H9 (cell line): Measurements from ENCODE around the gene ADCY5. TPM values are rescaled to one million over a fixed set of nuclear protein-coding genes. Genes with fewer than 3 reads are reported as not detected.

Experiments
- DNase-seq: peaks from one replicate; pipeline ENCODE4 v3.0.0-alpha.2; 2017
- H2AFZ ChIP-seq: one replicate; pipeline ENCODE4 v1.6.1; 2013; ENCODE audit warnings: mild to moderate bottlenecking, low read length, control low read depth, moderate library complexity
- H2AK5ac ChIP-seq: 2 replicates; pipeline ENCODE4 v1.6.1; 2013; ENCODE audit warnings: low read length, control low read depth, mixed read lengths; ENCODE audit not compliant: insufficient read length
- H2BK120ac ChIP-seq: one replicate; pipeline ENCODE4 v1.6.1; 2013; ENCODE audit warnings: low read depth, mild to moderate bottlenecking, low read length, control low read depth, inconsistent platforms; ENCODE audit not compliant: poor library complexity, severe bottlenecking
- H2BK12ac ChIP-seq: 2 replicates; pipeline ENCODE4 v1.6.1; 2013; ENCODE audit warnings: low read length, control low read depth, mixed read lengths, low read depth; ENCODE audit not compliant: insufficient read length
- H2BK15ac ChIP-seq: 2 replicates; pipeline ENCODE4 v1.6.1; 2013; ENCODE audit warnings: low read depth, low read length, control low read depth
- H2BK20ac ChIP-seq: one replicate; pipeline ENCODE4 v1.6.1; 2013; ENCODE audit warnings: low read depth, mild to moderate bottlenecking, low read length, control low read depth, inconsistent platforms; ENCODE audit not compliant: poor library complexity, severe bottlenecking
- H2BK5ac ChIP-seq: 2 replicates; pipeline ENCODE4 v1.6.1; 2013; ENCODE audit warnings: low read length, control low read depth, mixed read lengths; ENCODE audit not compliant: insufficient read length
- H3K14ac ChIP-seq: 2 replicates; pipeline ENCODE4 v1.6.1; 2013; ENCODE audit warnings: low read length, control low read depth; ENCODE audit not compliant: insufficient read depth
- H3K18ac ChIP-seq: 2 replicates; pipeline ENCODE4 v1.6.1; 2013; ENCODE audit warnings: low read depth, mild to moderate bottlenecking, mixed read lengths, low read length, control low read depth; ENCODE audit not compliant: insufficient read length
- H3K23ac ChIP-seq: 2 replicates; pipeline ENCODE4 v1.6.1; 2013; ENCODE audit warnings: low read length, control low read depth, mixed read lengths, low read depth; ENCODE audit not compliant: insufficient read length
- H3K23me2 ChIP-seq: 2 replicates; pipeline ENCODE4 v1.6.1; 2013; ENCODE audit warnings: low read depth, mild to moderate bottlenecking, mixed read lengths, low read length, control low read depth; ENCODE audit not compliant: insufficient read length, poor library complexity, severe bottlenecking
- H3K27ac ChIP-seq: 2 replicates; pipeline ENCODE4 v1.5.1; 2013; ENCODE audit warnings: low read length, control low read depth, mixed read lengths, low read depth; ENCODE audit not compliant: insufficient read length
- H3K27me3 ChIP-seq: 2 replicates; pipeline ENCODE4 v1.6.1; 2013; ENCODE audit warnings: low read length, control low read depth, inconsistent platforms; ENCODE audit not compliant: insufficient read depth
- H3K4ac ChIP-seq: 2 replicates; pipeline ENCODE4 v1.6.1; 2013; ENCODE audit warnings: low read depth, mild to moderate bottlenecking, control low read depth, inconsistent platforms, low read length, moderate library complexity
- H3K4me1 ChIP-seq: 2 replicates; pipeline ENCODE4 v1.6.1; 2013; ENCODE audit warnings: low read length, control low read depth, inconsistent platforms; ENCODE audit not compliant: insufficient read depth
- H3K4me2 ChIP-seq: 2 replicates; pipeline ENCODE4 v1.6.1; 2013; ENCODE audit warnings: low read length, control low read depth, mixed read lengths; ENCODE audit not compliant: insufficient read length, insufficient read depth
- H3K56ac ChIP-seq: 2 replicates; pipeline ENCODE4 v1.6.1; 2013; ENCODE audit warnings: low read depth, mild to moderate bottlenecking, mixed read lengths, low read length, control low read depth; ENCODE audit not compliant: insufficient read length
- H3K79me1 ChIP-seq: 2 replicates; pipeline ENCODE4 v1.6.1; 2013; ENCODE audit warnings: low read depth, mild to moderate bottlenecking, moderate library complexity, low read length, control low read depth, inconsistent platforms; ENCODE audit not compliant: insufficient read depth, poor library complexity, severe bottlenecking
- H3K79me2 ChIP-seq: 2 replicates; pipeline ENCODE4 v1.6.1; 2013; ENCODE audit warnings: low read length, control low read depth, inconsistent platforms; ENCODE audit not compliant: insufficient read depth
- H3K9ac ChIP-seq: 2 replicates; pipeline ENCODE4 v1.6.1; 2013; ENCODE audit warnings: low read length, control low read depth, mixed read lengths; ENCODE audit not compliant: insufficient read length; ENCODE audit errors: extremely low read depth
- H3K9me3 ChIP-seq: one replicate; pipeline ENCODE4 v1.6.1; 2013; ENCODE audit warnings: low read depth, low read length, inconsistent platforms; ENCODE audit not compliant: control insufficient read depth
- H3T11ph ChIP-seq: one replicate; pipeline ENCODE4 v1.6.1; 2013; ENCODE audit warnings: mild to moderate bottlenecking, low read length, control low read depth, inconsistent platforms
- H4K20me1 ChIP-seq: one replicate; pipeline ENCODE4 v1.6.1; 2013; ENCODE audit not compliant: control insufficient read depth, insufficient read length, insufficient read depth
- H4K5ac ChIP-seq: 2 replicates; pipeline ENCODE4 v1.6.1; 2013; ENCODE audit warnings: low read depth, mild to moderate bottlenecking, mixed read lengths, low read length, control low read depth; ENCODE audit not compliant: insufficient read length
- H4K8ac ChIP-seq: replicated peaks from 2 replicates; pipeline ENCODE4 v1.6.1; 2013; ENCODE audit warnings: low read length, control low read depth, mixed read lengths, low read depth; ENCODE audit not compliant: insufficient read length
- H4K91ac ChIP-seq: 2 replicates; pipeline ENCODE4 v1.6.1; 2013; ENCODE audit warnings: low read depth, mild to moderate bottlenecking, moderate library complexity, mixed read lengths, low read length, control low read depth; ENCODE audit not compliant: insufficient read length
- H3K27ac Mint-ChIP-seq, 3 experiments: 2 replicates in 2 of 3; 3 replicates in 1 of 3; pipeline ENCODE4 v1.8.0; 2020 to 2021; ENCODE audit warnings: mixed read lengths in 3 of 3, mild to moderate bottlenecking in 1 of 3, moderate library complexity in 1 of 3
- H3K27me3 Mint-ChIP-seq: 2 replicates; pipeline ENCODE4 v1.8.0; 2021; ENCODE audit warnings: low read depth, mild to moderate bottlenecking, moderate library complexity, mixed read lengths
- H3K36me3 Mint-ChIP-seq, 3 experiments: 2 replicates in 2 of 3; 3 replicates in 1 of 3; pipeline ENCODE4 v1.8.0; 2020 to 2021; ENCODE audit warnings: low read depth in 3 of 3, mixed read lengths in 3 of 3; ENCODE audit not compliant: insufficient read depth in 1 of 3
- H3K4me1 Mint-ChIP-seq, 2 experiments: 2 replicates each; pipeline ENCODE4 v1.8.0; 2020; ENCODE audit warnings: mixed read lengths in 2 of 2
- H3K4me3 Mint-ChIP-seq, 2 experiments: 2 replicates in 1 of 2; 3 replicates in 1 of 2; pipeline ENCODE4 v1.8.0; 2020 to 2021; ENCODE audit warnings: mild to moderate bottlenecking in 2 of 2, mixed read lengths in 2 of 2, moderate library complexity in 1 of 2
- H3K9me3 Mint-ChIP-seq, 2 experiments: 2 replicates in 1 of 2; 3 replicates in 1 of 2; pipeline ENCODE4 v1.8.0; 2020; ENCODE audit warnings: mild to moderate bottlenecking in 2 of 2, mixed read lengths in 2 of 2, moderate library complexity in 1 of 2
- WGBS: extraction: QIAGEN DNeasy Blood & Tissue Kit; methylation state at CpG from one replicate; pipeline ENCODE4 v1.1.7; 2013; ENCODE audit warnings: missing lambda C conversion rate, low lambda C conversion rate, mixed read lengths; ENCODE audit not compliant: insufficient read length; ENCODE audit errors: extremely low coverage; 5-methylcytosine and 5-hydroxymethylcytosine counted together
- total RNA-seq: library from RNA; stranded (reverse); gene quantifications from 2 replicates; pipeline ENCODE4 v1.2.1, GENCODE V29; 2021
- TF ChIP-seq, protein P1 (sequence below): fragments of 200-600 bp; sonication (generic); conservative IDR thresholded peaks from 3 replicates; pipeline ENCODE4 v1.8.0; 2021; ENCODE audit warnings: antibody characterized with exemption, mild to moderate bottlenecking

The ADCY5 gene
- total RNA-seq, 1 experiment from 2014 or later, result 5.0 TPM

DNA sequence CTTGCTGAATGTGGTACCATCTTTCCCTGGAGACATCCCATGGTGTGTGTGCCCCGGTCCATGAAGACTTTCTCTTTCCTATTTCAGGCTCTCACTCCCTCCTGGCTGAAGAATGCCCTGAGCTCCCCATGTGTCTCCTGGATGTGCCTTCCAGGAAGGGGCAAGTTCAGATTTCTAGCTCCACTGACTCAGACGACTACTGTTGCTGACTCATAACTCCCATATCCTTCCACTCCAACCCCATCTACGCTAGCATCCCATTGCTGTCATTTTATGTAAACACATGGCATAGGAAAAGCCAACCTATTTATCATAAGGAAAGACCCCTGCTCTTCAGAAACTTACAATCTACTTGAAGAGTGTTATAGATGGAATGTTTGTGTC lies 95.0 kb downstream of the ADCY5 start:
- H2AFZ ChIP-seq, result no peak overlapping the region
- H4K20me1 ChIP-seq, result no peaks in the 10 kb centered on the region
- H3K79me1 ChIP-seq, result no peaks in the 10 kb centered on the region
- no peak overlapping the region for H3K56ac ChIP-seq
- H2BK120ac ChIP-seq, result no peak overlapping the region
- TF ChIP-seq, protein P1, sequence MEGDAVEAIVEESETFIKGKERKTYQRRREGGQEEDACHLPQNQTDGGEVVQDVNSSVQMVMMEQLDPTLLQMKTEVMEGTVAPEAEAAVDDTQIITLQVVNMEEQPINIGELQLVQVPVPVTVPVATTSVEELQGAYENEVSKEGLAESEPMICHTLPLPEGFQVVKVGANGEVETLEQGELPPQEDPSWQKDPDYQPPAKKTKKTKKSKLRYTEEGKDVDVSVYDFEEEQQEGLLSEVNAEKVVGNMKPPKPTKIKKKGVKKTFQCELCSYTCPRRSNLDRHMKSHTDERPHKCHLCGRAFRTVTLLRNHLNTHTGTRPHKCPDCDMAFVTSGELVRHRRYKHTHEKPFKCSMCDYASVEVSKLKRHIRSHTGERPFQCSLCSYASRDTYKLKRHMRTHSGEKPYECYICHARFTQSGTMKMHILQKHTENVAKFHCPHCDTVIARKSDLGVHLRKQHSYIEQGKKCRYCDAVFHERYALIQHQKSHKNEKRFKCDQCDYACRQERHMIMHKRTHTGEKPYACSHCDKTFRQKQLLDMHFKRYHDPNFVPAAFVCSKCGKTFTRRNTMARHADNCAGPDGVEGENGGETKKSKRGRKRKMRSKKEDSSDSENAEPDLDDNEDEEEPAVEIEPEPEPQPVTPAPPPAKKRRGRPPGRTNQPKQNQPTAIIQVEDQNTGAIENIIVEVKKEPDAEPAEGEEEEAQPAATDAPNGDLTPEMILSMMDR, result no peak
- H3K4me1 ChIP-seq, result no peaks in the 10 kb centered on the region
- no peaks in the 10 kb centered on the region for H3K23me2 ChIP-seq
- DNase-seq, result no peak
- Mint-ChIP-seq H3K36me3 (peaks cover 0 to 8% (median 0%) of the 10 kb centered on the region in 3 experiments; a peak in 2 of 7 replicates), H3K27ac (no peak overlapping the region; a peak in 1 of 7 replicates), H3K4me1 (peaks cover 28 to 31% of the 10 kb centered on the region in 2 experiments), H3K9me3 (peaks cover 3 to 7% of the 10 kb centered on the region in 2 experiments), H3K27me3 (peaks cover 14% of the 10 kb centered on the region), H3K4me3 (no peak overlapping the region)
- H3K18ac ChIP-seq, result no peak overlapping the region
- no peak overlapping the region for H3K9ac ChIP-seq
- no peak overlapping the region for H3K23ac ChIP-seq
- H4K5ac ChIP-seq, result no peak overlapping the region
- no CpG with 5 or more reads among the region's 3 CpGs for WGBS
- H3K27ac ChIP-seq, result no peak overlapping the region
- no peak overlapping the region for H3K4me2 ChIP-seq
- no peaks in the 10 kb centered on the region; the same call in 1 of the 2 replicates for H3K27me3 ChIP-seq
- no peak overlapping the region for H2AK5ac ChIP-seq
- no peak overlapping the region for H2BK12ac ChIP-seq
- no peak overlapping the region for H4K91ac ChIP-seq
- no peak overlapping the region for H2BK20ac ChIP-seq
- no peak overlapping the region for H3K14ac ChIP-seq
- H2BK5ac ChIP-seq, result no peak overlapping the region
- H3K4ac ChIP-seq, result no peak overlapping the region
- H3K9me3 ChIP-seq, result no peaks in the 10 kb centered on the region
- no peak overlapping the region for H3T11ph ChIP-seq
- H4K8ac ChIP-seq, result no peak overlapping the region
- H3K79me2 ChIP-seq, result no peaks in the 10 kb centered on the region
- no peak overlapping the region for H2BK15ac ChIP-seq
